ENCODE measurements around the gene ZNF579.

The ZNF579 gene

DNA sequence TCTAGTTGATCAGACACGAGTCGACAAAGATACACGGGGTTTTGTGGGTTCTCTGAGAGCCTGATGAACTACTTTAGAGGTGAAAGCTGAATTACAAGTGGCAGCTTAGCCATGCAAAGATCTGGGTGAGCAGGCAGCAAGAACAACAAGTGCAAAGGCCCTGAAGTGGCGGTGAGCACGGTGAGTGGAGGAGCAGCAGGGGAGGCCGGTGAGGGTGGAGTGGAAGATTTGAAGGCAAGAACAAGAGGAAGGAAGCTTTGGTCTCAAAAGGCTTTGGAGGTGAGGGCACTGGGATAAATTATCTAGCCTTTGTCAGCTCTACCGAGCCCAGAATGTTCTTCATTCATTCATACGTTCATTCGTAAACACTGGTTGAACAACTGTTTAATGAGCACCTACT, 26.2 kb upstream of the ZNF579 start:
- Histone ChIP-seq H3K79me2 (peaks cover 39% of the 10 kb centered on the region), H3K27me3 (ENCODE audit: control insufficient read depth, insufficient read depth, low read length) (no peaks in the 10 kb centered on the region), H3K27ac (no peak overlapping the region)

DNA sequence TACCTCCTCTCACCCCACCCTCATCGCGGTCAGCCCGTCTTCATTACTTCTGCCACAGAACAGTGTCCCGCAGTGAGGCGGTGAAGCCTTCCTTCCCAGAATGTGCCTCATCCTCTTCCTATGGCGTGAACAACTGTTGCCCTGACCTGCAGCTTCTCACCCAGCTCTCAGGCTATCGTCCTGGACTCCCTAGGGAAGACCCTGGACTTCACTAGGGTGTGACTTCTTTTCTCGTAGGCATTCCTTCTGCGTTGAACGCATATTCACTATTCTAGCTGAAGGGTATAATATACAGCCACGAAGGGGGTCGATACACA, 25.8 kb upstream of the ZNF579 start:
- Histone ChIP-seq H3K36me3 (ENCODE audit: control insufficient read depth, insufficient read depth, low read length) (no peaks in the 10 kb centered on the region), H3K9ac (no peak overlapping the region), H3K4me1 (peaks cover 18% of the 10 kb centered on the region), H3K27ac (peak overlapping the region; percentile 91), H3K9me3 (ENCODE audit: control insufficient read depth, low read length) (no peaks in the 10 kb centered on the region), H3K4me3 (ENCODE audit: low read depth, low read length) (peak overlapping the region; percentile 94), H3K4me2 (ENCODE audit: low read length) (peak overlapping the region; percentile 99), H2AFZ (no peak overlapping the region), H3K79me2 (peaks cover 39% of the 10 kb centered on the region), H3K27me3 (ENCODE audit: control insufficient read depth, insufficient read depth, low read length) (no peaks in the 10 kb centered on the region)
- TF ChIP-seq, protein P1, sequence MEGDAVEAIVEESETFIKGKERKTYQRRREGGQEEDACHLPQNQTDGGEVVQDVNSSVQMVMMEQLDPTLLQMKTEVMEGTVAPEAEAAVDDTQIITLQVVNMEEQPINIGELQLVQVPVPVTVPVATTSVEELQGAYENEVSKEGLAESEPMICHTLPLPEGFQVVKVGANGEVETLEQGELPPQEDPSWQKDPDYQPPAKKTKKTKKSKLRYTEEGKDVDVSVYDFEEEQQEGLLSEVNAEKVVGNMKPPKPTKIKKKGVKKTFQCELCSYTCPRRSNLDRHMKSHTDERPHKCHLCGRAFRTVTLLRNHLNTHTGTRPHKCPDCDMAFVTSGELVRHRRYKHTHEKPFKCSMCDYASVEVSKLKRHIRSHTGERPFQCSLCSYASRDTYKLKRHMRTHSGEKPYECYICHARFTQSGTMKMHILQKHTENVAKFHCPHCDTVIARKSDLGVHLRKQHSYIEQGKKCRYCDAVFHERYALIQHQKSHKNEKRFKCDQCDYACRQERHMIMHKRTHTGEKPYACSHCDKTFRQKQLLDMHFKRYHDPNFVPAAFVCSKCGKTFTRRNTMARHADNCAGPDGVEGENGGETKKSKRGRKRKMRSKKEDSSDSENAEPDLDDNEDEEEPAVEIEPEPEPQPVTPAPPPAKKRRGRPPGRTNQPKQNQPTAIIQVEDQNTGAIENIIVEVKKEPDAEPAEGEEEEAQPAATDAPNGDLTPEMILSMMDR (IDR thresholded peaks at IDR 0.05), result no peak

More for the DNA sequence above, 26.2 kb upstream of the ZNF579 start:
- no peaks in the 10 kb centered on the region for H3K36me3 ChIP-seq (ENCODE audit: control insufficient read depth, insufficient read depth, low read length)
- no peak overlapping the region for H3K9ac ChIP-seq
- no peak overlapping the region for H2AFZ ChIP-seq
- H3K4me1 ChIP-seq, result peaks cover 22% of the 10 kb centered on the region
- no peaks in the 10 kb centered on the region for H3K9me3 ChIP-seq (ENCODE audit: control insufficient read depth, low read length)
- H3K4me3 ChIP-seq (ENCODE audit: low read depth, low read length), result peak overlapping the region; percentile 94
- TF ChIP-seq, protein P1 (IDR thresholded peaks at IDR 0.05), result no peak
- peak overlapping the region; percentile 99 for H3K4me2 ChIP-seq (ENCODE audit: low read length)

DNA sequence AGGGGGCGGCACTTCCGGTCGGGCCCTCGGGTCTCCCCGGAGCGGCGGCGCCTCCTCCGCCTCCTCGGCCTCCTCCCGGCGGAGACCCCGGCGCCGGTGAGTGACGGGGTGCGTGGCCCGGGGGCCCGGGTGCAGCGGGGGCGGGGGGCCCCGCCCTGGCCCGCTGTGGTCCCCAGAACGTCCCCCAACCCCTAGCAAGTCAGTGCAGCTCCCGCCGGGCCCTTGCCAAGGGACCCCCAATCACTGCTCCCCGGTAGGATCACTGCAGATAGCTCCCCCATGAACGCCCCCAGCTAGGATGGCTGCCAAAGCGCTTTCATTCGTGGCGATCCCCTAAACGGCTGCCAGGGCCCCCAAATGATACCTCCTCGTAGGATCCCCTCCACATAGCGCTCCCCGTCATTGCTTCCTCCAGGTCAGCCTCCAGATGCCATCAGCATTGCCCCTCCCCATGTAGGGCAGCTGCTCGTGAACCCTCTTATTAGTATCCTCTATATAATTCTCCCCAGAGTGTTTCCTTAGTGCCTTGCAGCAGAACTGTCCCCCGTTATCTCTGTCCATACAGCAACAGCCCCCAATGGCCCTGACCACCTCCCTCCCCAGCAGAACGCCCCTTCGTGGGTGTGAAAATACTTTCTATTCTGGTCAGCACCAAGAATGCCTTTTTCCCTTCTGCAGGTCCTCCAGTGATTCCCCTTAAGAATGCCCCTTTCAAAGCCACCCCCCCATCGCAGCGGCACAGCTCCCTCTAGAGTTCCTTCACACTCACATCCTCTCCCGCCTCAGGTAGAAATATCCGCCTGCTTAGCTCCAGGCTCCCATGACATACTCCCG, 25.2 kb upstream of the ZNF579 start, which contains the start of gene ZNF865:
Gene ZNF865 (plus strand): TSS at position 11 of the 834 bp plus-strand sequence. CDS start 7,972 bp downstream, outside the sequence.
- H3K79me2 ChIP-seq, result peaks cover 39% of the 10 kb centered on the region
- H3K27ac ChIP-seq, result peak within 1 kb of the TSS; percentile 91
- H2AFZ ChIP-seq, result peak within 1 kb of the TSS; percentile 81
- H3K27me3 ChIP-seq (ENCODE audit: control insufficient read depth, insufficient read depth, low read length), result no peaks in the 10 kb centered on the region
- peaks cover 16% of the 10 kb centered on the region for H3K4me1 ChIP-seq
- H3K4me3 ChIP-seq (ENCODE audit: low read depth, low read length), result peak within 1 kb of the TSS; percentile 94
- peak within 1 kb of the TSS; percentile 85 for H3K9ac ChIP-seq
- H3K9me3 ChIP-seq (ENCODE audit: control insufficient read depth, low read length), result no peaks in the 10 kb centered on the region
- peak within 1 kb of the TSS; percentile 99 for H3K4me2 ChIP-seq (ENCODE audit: low read length)
- TF ChIP-seq, protein P1 (IDR thresholded peaks at IDR 0.05), result peak; percentile 83
- no peaks in the 10 kb centered on the region for H3K36me3 ChIP-seq (ENCODE audit: control insufficient read depth, insufficient read depth, low read length)

DNA sequence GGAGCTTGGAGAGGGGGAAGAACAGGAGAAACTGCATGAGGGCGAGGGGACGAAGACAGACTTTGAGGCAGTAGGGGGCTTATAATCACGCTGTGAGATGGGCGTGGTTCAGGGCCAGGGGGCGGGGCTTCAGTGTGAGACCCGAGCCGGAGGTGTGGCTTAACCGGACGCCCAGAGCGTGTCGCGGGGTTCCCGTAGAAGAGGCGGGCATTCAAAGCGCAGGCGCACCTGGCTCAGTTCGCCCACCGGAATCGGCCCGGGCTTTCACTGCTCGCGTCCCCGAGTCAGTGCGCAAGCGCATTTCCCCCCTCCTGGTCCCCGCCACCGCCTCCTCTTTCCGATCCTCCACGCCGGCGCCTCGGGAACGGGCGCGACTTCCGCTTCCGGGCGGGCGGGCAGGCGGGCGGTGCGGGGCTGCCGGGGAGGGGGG, 24.6 kb upstream of the ZNF579 start:
- Histone ChIP-seq H3K4me1 (peaks cover 16% of the 10 kb centered on the region), H3K9ac (no peak overlapping the region)

More for the DNA sequence above, 24.6 kb upstream of the ZNF579 start:
- Histone ChIP-seq H3K36me3 (ENCODE audit: control insufficient read depth, insufficient read depth, low read length) (no peaks in the 10 kb centered on the region), H3K4me2 (ENCODE audit: low read length) (peak overlapping the region; percentile 70), H2AFZ (peak overlapping the region; percentile 73), H3K27ac (peak overlapping the region; percentile 91), H3K79me2 (peaks cover 35% of the 10 kb centered on the region), H3K9me3 (ENCODE audit: control insufficient read depth, low read length) (no peaks in the 10 kb centered on the region), H3K27me3 (ENCODE audit: control insufficient read depth, insufficient read depth, low read length) (no peaks in the 10 kb centered on the region), H3K4me3 (ENCODE audit: low read depth, low read length) (peak overlapping the region; percentile 94)
- TF ChIP-seq, protein P1 (IDR thresholded peaks at IDR 0.05), result no peak

All from parathyroid adenoma (tissue), 2 donors.